ENCODE measurements around the gene BBS9.

The BBS9 gene

GRCh38 chr7:33325754-33326484 lies 196.6 kb downstream of the BBS9 start:
- FAIRE-seq (no peak), DNase-seq (ENCODE audit: insufficient read length, low spot score) (no peak)
- TF ChIP-seq PAX5 (IDR thresholded peaks at IDR 0.05; ENCODE audit: insufficient read depth, low read length, severe bottlenecking) (no peak), POU2F2 (IDR thresholded peaks at IDR 0.05; ENCODE audit: low read depth, low read length) (no peak)

- FAIRE-seq (no peak), DNase-seq (ENCODE audit: insufficient read length, low spot score) (no peak)
- TF ChIP-seq PAX5 (IDR thresholded peaks at IDR 0.05; ENCODE audit: insufficient read depth, low read length, severe bottlenecking), result no peak
- no peak for TF ChIP-seq SPI1 (IDR thresholded peaks at IDR 0.05; ENCODE audit: low read depth, low read length)
- TF ChIP-seq TAF1 (IDR thresholded peaks at IDR 0.05; ENCODE audit: low read depth, low read length), result no peak
- TF ChIP-seq POLR2A (IDR thresholded peaks at IDR 0.05; ENCODE audit: low read depth, low read length), result no peak
- no peak for TF ChIP-seq POLR2AphosphoS5 (IDR thresholded peaks at IDR 0.05; ENCODE audit: low read depth, low read length)
- no peak for TF ChIP-seq POU2F2 (IDR thresholded peaks at IDR 0.05; ENCODE audit: low read depth, low read length)
These were observed 197.1 kb downstream of the BBS9 start for GRCh38 chr7:33326485-33326848.

GRCh38 chr7:33327427-33327826 lies 198.1 kb downstream of the BBS9 start:
- TF ChIP-seq POLR2A (IDR thresholded peaks at IDR 0.05; ENCODE audit: low read depth, low read length) (no peak), POLR2AphosphoS5 (IDR thresholded peaks at IDR 0.05; ENCODE audit: low read depth, low read length) (no peak), POU2F2 (IDR thresholded peaks at IDR 0.05; ENCODE audit: low read depth, low read length) (no peak)
- DNase-seq (ENCODE audit: insufficient read length, low spot score), result no peak
- no peak for FAIRE-seq

GRCh38 chr7:33334349-33334748 lies 205.0 kb downstream of the BBS9 start:
- no peak for DNase-seq (ENCODE audit: insufficient read length, low spot score)
- peak; percentile 47 for FAIRE-seq
- no peak for TF ChIP-seq PAX5 (IDR thresholded peaks at IDR 0.05; ENCODE audit: insufficient read depth, low read length, severe bottlenecking)
- no peak for TF ChIP-seq POLR2AphosphoS5 (IDR thresholded peaks at IDR 0.05; ENCODE audit: low read depth, low read length)
- no peak for TF ChIP-seq SPI1 (IDR thresholded peaks at IDR 0.05; ENCODE audit: low read depth, low read length)
- TF ChIP-seq POLR2A (IDR thresholded peaks at IDR 0.05; ENCODE audit: low read depth, low read length), result no peak
- TF ChIP-seq POU2F2 (IDR thresholded peaks at IDR 0.05; ENCODE audit: low read depth, low read length), result no peak
- no peak for TF ChIP-seq TAF1 (IDR thresholded peaks at IDR 0.05; ENCODE audit: low read depth, low read length)

- DNase-seq (ENCODE audit: insufficient read length, low spot score) (no peak), FAIRE-seq (no peak)
- TF ChIP-seq POLR2AphosphoS5 (IDR thresholded peaks at IDR 0.05; ENCODE audit: low read depth, low read length) (no peak), TAF1 (IDR thresholded peaks at IDR 0.05; ENCODE audit: low read depth, low read length) (no peak), PAX5 (IDR thresholded peaks at IDR 0.05; ENCODE audit: insufficient read depth, low read length, severe bottlenecking) (no peak), SPI1 (IDR thresholded peaks at IDR 0.05; ENCODE audit: low read depth, low read length) (no peak), POLR2A (IDR thresholded peaks at IDR 0.05; ENCODE audit: low read depth, low read length) (no peak), POU2F2 (IDR thresholded peaks at IDR 0.05; ENCODE audit: low read depth, low read length) (no peak)
These were observed 207.5 kb downstream of the BBS9 start for GRCh38 chr7:33336820-33337219.

- DNase-seq (ENCODE audit: insufficient read length, low spot score) (no peak), FAIRE-seq (no peak)
- TF ChIP-seq SPI1 (IDR thresholded peaks at IDR 0.05; ENCODE audit: low read depth, low read length) (0 out of 2 replicates have a peak, but pooled peaks have one; percentile 28), TAF1 (IDR thresholded peaks at IDR 0.05; ENCODE audit: low read depth, low read length) (no peak)
These were observed 209.9 kb downstream of the BBS9 start for GRCh38 chr7:33339074-33339790.

GRCh38 chr7:33346055-33346454 lies 216.7 kb downstream of the BBS9 start:
- no peak for DNase-seq (ENCODE audit: insufficient read length, low spot score)
- no peak for FAIRE-seq
- TF ChIP-seq SPI1 (IDR thresholded peaks at IDR 0.05; ENCODE audit: low read depth, low read length), result no peak
- no peak for TF ChIP-seq POU2F2 (IDR thresholded peaks at IDR 0.05; ENCODE audit: low read depth, low read length)
- TF ChIP-seq POLR2AphosphoS5 (IDR thresholded peaks at IDR 0.05; ENCODE audit: low read depth, low read length), result no peak
- no peak for TF ChIP-seq PAX5 (IDR thresholded peaks at IDR 0.05; ENCODE audit: insufficient read depth, low read length, severe bottlenecking)
- TF ChIP-seq TAF1 (IDR thresholded peaks at IDR 0.05; ENCODE audit: low read depth, low read length), result no peak
- no peak for TF ChIP-seq POLR2A (IDR thresholded peaks at IDR 0.05; ENCODE audit: low read depth, low read length)

- no peak for DNase-seq (ENCODE audit: insufficient read length, low spot score)
- no peak for TF ChIP-seq SPI1 (IDR thresholded peaks at IDR 0.05; ENCODE audit: low read depth, low read length)
- no peak for TF ChIP-seq POU2F2 (IDR thresholded peaks at IDR 0.05; ENCODE audit: low read depth, low read length)
- no peak for FAIRE-seq
These were observed 221.2 kb downstream of the BBS9 start for GRCh38 chr7:33350577-33350976.

GRCh38 chr7:33351709-33352108 lies 222.3 kb downstream of the BBS9 start:
- TF ChIP-seq SPI1 (IDR thresholded peaks at IDR 0.05; ENCODE audit: low read depth, low read length), result no peak
- no peak for TF ChIP-seq POLR2AphosphoS5 (IDR thresholded peaks at IDR 0.05; ENCODE audit: low read depth, low read length)
- no peak for TF ChIP-seq POLR2A (IDR thresholded peaks at IDR 0.05; ENCODE audit: low read depth, low read length)
- no peak for TF ChIP-seq POU2F2 (IDR thresholded peaks at IDR 0.05; ENCODE audit: low read depth, low read length)
- TF ChIP-seq TAF1 (IDR thresholded peaks at IDR 0.05; ENCODE audit: low read depth, low read length), result no peak
- no peak for TF ChIP-seq PAX5 (IDR thresholded peaks at IDR 0.05; ENCODE audit: insufficient read depth, low read length, severe bottlenecking)
- no peak for FAIRE-seq
- DNase-seq (ENCODE audit: insufficient read length, low spot score), result no peak

- no peak for FAIRE-seq
These were observed 224.8 kb downstream of the BBS9 start for GRCh38 chr7:33354201-33354600.

More at GRCh38 chr7:33354201-33354600, 224.8 kb downstream of the BBS9 start:
- TF ChIP-seq PAX5 (IDR thresholded peaks at IDR 0.05; ENCODE audit: insufficient read depth, low read length, severe bottlenecking) (no peak), TAF1 (IDR thresholded peaks at IDR 0.05; ENCODE audit: low read depth, low read length) (no peak), POLR2AphosphoS5 (IDR thresholded peaks at IDR 0.05; ENCODE audit: low read depth, low read length) (no peak), POLR2A (IDR thresholded peaks at IDR 0.05; ENCODE audit: low read depth, low read length) (no peak), POU2F2 (IDR thresholded peaks at IDR 0.05; ENCODE audit: low read depth, low read length) (no peak), SPI1 (IDR thresholded peaks at IDR 0.05; ENCODE audit: low read depth, low read length) (no peak)
- no peak for DNase-seq (ENCODE audit: insufficient read length, low spot score)

Data from GM12891 (cell line).